ENCODE measurements around the gene ALPK3.

Gene ALPK3

DNA sequence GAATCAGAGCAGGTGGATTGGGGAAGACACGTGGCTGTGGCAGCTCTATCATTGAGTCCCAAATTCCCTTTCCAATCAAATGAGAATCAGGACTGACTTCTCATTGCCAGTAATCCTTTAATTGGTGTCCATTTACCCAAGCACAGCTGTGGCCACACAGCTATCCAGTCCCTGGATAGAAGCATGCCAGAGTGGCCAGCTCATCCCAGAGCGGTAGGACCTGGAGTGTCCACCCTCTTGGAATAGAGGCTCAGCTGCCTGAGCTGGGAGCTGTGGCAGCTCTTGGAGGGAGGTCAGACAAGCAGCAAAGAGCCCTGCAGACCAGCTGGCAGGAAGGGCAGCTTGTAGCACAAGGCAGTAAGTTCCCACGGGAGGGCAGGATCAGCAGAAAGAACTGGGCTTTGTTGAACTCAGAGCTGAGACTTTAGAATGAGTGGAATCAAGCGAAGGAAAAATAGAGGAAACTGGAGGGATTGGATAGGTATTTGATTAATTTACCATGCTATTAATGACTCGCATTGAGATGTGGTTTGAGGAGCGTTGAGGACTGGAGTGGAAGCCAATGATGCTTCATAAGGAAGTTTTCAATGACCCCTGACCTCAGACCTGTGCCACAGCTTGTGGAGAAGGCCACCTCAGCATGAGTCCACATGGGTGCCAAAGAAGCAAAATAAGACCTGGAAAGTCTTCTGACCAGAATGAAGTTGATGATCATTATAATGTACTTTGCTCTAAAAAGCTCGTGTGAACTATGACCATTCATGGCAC, 6.9 kb upstream of the ALPK3 start:
- no peak for DNase-seq (ENCODE audit: low spot score)
- H3K9me3 Mint-ChIP-seq: no peaks in the 10 kb centered on the region
- peaks cover 2% of the 10 kb centered on the region for H3K4me1 Mint-ChIP-seq (ENCODE audit: low read depth)
- peaks cover 16% of the 10 kb centered on the region for H3K36me3 Mint-ChIP-seq (ENCODE audit: low read depth)
- no peaks in the 10 kb centered on the region for H3K27me3 Mint-ChIP-seq (ENCODE audit: low read depth)
- H3K4me3 Mint-ChIP-seq: no peak overlapping the region
- H3K27ac Mint-ChIP-seq: no peak overlapping the region

DNA sequence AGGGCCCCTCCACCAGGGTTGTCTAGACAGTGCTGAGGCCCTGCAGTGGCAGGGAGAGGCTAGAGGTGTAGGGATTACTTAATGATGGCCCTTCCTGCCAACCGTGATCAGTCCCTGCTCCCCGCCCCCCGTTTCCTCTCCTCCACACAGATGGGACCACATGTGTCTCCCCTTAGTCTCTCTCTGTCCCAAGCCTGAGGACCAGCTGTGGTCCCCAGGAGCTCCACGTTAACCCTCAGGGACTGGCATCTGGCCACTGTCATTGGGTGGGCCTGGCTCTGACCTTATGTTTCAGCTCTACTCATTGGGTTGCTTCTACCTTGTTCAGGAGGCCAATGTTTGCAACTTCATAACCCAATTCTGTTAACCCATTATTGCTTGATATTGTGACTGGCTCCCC, 6.0 kb upstream of the ALPK3 start:
- H3K27ac Mint-ChIP-seq: no peak overlapping the region
- DNase-seq (ENCODE audit: low spot score): no peak
- peaks cover 2% of the 10 kb centered on the region for H3K4me1 Mint-ChIP-seq (ENCODE audit: low read depth)
- H3K36me3 Mint-ChIP-seq (ENCODE audit: low read depth): peaks cover 12% of the 10 kb centered on the region
- no peak overlapping the region for H3K4me3 Mint-ChIP-seq
- H3K27me3 Mint-ChIP-seq (ENCODE audit: low read depth): peaks cover 4% of the 10 kb centered on the region
- no peaks in the 10 kb centered on the region for H3K9me3 Mint-ChIP-seq

DNA sequence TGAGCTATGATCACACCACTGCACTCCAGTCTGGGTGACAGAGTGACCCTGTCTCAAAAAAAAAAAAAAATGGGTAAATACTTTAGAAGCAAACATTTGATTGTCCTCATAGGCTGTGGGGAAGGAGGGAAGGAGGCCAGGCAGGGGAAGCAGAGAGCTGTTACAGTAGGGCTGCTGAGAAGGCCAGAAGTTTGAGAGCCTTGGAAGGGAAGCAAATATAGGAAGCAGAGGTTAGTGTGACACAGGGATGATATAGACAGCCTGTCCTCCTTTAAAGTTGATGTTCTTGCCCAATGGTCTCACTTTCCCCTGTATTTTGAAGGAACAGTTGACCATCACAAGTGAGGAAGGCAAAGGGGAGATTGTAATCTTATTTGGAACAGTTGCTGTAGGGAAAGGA, 5.3 kb upstream of the ALPK3 start:
- Mint-ChIP-seq H3K4me3 (no peak overlapping the region), H3K4me1 (ENCODE audit: low read depth) (no peaks in the 10 kb centered on the region), H3K27me3 (ENCODE audit: low read depth) (peaks cover 4% of the 10 kb centered on the region), H3K27ac (no peak overlapping the region), H3K36me3 (ENCODE audit: low read depth) (peaks cover 10% of the 10 kb centered on the region), H3K9me3 (no peaks in the 10 kb centered on the region)
- no peak for DNase-seq (ENCODE audit: low spot score)

DNA sequence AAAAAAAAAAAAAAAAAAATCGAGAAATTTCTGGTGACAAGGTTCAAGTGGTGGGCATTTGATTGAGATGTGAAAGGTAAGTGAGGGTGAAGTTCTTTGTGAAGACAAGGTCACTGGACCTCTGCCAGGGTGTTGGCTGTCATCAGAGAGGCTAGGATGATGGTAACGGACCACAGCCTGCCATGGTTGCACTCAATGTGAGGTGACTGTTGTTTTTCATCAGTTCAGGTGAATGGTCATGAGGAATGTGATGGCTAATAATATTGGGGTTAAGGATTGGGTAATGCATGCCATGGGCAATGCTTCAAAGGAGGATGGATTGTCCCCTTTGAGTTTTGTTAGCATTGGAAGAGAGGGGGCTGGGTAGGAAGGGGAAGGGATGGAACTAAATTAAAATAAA, 4.3 kb upstream of the ALPK3 start:
- peaks cover 4% of the 10 kb centered on the region for H3K27me3 Mint-ChIP-seq (ENCODE audit: low read depth)
- H3K4me1 Mint-ChIP-seq (ENCODE audit: low read depth): no peaks in the 10 kb centered on the region
- no peak overlapping the region for H3K27ac Mint-ChIP-seq
- no peak for DNase-seq (ENCODE audit: low spot score)
- peaks cover 7% of the 10 kb centered on the region for H3K36me3 Mint-ChIP-seq (ENCODE audit: low read depth)
- H3K9me3 Mint-ChIP-seq: no peaks in the 10 kb centered on the region
- H3K4me3 Mint-ChIP-seq: no peak overlapping the region

DNA sequence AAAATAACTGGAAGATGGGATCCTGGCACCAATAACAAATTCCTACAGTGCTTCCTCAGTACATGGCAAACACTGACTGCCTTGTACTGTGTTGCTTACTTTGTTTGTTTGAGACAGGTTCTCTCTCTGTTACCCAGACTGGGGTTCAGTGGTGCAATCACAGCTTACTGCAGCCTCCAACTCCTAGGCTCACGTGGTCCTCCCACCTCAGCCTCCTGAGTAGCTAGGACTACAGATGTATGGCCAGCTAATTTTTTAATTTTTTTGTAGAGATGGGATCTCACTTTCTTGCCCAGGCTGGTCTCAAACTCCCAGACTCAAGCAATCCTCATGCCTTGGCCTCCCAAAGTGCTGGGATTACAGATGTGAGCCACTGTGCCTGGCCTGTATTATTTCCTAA, 3.7 kb upstream of the ALPK3 start:
- DNase-seq (ENCODE audit: low spot score): no peak
- H3K9me3 Mint-ChIP-seq: no peaks in the 10 kb centered on the region
- H3K4me3 Mint-ChIP-seq: no peak overlapping the region
- peaks cover 3% of the 10 kb centered on the region for H3K4me1 Mint-ChIP-seq (ENCODE audit: low read depth)
- H3K27me3 Mint-ChIP-seq (ENCODE audit: low read depth): peaks cover 6% of the 10 kb centered on the region
- no peak overlapping the region for H3K27ac Mint-ChIP-seq
- peaks cover 7% of the 10 kb centered on the region for H3K36me3 Mint-ChIP-seq (ENCODE audit: low read depth)

DNA sequence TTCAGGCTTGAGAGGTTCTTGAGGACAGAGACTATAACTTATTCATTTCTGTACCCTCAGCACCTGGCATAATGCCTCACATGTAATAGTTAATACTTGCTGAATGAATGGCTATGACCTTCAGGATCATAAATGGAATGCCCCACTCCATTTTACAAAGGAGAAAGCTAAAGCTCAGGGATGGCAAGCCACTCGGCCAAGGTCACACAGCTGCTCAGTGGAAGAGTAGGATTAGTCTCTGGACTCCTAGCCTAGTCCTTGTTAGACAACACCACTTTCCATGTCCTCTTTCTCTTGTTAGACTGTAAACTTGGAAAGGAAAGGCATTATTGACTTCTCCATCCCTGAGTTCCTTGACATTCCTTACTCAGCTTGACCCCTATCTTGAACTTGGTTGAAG, 3.2 kb upstream of the ALPK3 start:
- H3K27ac Mint-ChIP-seq: no peak overlapping the region
- H3K36me3 Mint-ChIP-seq (ENCODE audit: low read depth): peaks cover 5% of the 10 kb centered on the region
- no peak overlapping the region for H3K4me3 Mint-ChIP-seq
- peaks cover 6% of the 10 kb centered on the region for H3K27me3 Mint-ChIP-seq (ENCODE audit: low read depth)
- peaks cover 3% of the 10 kb centered on the region for H3K4me1 Mint-ChIP-seq (ENCODE audit: low read depth)
- H3K9me3 Mint-ChIP-seq: no peaks in the 10 kb centered on the region
- no peak for DNase-seq (ENCODE audit: low spot score)

DNA sequence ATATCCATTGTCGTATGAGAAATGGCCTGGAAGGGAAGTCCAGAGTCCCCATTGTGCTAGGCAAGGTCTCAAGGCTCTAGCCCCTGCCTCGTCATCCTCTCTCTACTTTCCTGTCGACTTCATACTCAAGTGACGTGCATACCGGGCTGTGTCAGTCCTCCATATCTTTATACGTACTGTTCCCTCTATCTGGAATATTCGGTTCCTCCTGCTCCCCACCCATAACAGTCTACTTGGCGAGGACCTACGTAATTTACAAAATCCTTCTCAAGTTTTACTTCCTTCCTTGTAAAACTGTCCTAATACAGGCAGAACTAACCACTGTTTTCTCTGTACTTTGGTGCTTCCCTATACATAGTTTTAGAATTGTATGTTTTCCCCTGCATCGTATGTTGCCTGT, 2.2 kb upstream of the ALPK3 start:
- H3K4me3 Mint-ChIP-seq: no peak overlapping the region
- H3K27me3 Mint-ChIP-seq (ENCODE audit: low read depth): peaks cover 6% of the 10 kb centered on the region
- H3K4me1 Mint-ChIP-seq (ENCODE audit: low read depth): peaks cover 3% of the 10 kb centered on the region
- no peaks in the 10 kb centered on the region for H3K9me3 Mint-ChIP-seq
- H3K27ac Mint-ChIP-seq: no peak overlapping the region
- peaks cover 3% of the 10 kb centered on the region for H3K36me3 Mint-ChIP-seq (ENCODE audit: low read depth)
- DNase-seq (ENCODE audit: low spot score): no peak

DNA sequence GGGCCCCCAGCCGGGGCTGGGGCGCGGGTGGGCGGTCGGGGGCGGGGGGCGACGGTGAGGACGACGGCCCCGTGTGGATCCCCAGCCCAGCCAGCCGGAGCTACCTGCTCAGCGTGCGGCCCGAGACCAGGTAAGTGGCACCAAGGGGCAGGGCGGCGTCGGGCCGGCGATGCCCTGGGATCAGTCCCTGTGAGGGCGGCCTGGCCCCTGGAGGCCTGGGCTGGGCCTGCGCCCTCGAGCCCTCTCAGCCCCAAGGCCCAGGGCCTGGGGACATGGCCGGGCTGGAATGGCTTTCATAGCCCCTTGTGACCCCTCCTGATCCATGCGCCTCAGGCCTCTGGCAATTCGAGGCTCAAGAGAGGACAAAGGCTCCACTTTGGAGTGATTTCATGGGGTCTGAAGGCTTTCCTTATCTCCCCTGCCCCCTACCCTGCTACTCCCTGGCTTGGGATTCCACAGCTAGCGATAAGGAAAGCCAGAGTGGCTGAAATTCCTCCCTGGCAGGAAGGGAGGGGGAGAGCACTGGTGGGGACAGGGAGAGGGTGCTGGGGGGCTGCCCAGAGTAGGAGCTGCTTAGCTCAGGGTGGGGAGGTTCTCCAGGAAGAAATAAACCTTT, 418 bp downstream of the ALPK3 start:
- H3K27ac Mint-ChIP-seq: no peak overlapping the region
- H3K4me3 Mint-ChIP-seq: no peak overlapping the region
- peaks cover 6% of the 10 kb centered on the region for H3K27me3 Mint-ChIP-seq (ENCODE audit: low read depth)
- H3K36me3 Mint-ChIP-seq (ENCODE audit: low read depth): peaks cover 3% of the 10 kb centered on the region
- peaks cover 3% of the 10 kb centered on the region for H3K4me1 Mint-ChIP-seq (ENCODE audit: low read depth)
- no peaks in the 10 kb centered on the region for H3K9me3 Mint-ChIP-seq
- no peak for DNase-seq (ENCODE audit: low spot score)

DNA sequence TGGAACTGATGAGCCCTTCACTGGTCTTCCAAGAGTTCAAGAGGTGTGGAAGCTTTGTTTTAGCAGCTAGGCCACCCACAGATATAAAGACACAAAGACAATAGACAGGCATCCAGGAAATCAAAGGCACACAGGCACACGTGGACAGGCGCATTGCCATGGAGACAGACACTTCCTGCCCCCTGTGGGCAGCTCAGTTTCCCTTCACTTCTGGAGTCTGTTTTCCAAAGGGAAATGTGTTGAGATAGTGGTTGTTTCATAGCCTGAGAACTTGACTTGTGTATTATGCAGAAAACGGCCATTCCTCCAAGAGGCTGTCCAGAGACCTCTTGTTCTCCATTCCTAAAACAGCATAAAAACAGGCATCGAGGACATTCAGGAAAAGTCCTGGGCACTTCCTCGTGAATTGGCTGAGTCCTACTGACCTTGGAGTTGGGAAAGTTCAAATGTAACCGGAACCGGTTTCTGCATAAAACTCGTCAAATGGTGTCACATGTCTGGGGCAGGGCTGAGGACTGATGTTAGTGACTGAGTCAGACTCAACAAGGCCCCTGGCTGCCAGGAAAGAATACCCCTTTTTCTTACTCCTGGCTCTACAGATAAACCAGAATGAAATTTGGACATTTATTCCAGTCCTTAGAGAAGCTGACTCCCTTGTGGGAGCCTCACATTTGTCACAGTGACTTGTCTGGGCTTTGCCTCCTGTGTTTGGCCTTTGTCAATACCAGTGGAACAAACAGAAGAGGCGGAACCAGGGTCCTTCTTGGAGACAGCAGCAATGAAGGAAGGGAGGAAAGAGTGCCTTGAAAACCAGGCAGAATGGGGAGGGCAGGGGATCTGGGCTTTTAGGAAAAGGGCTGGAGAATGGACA, 1.3 kb downstream of the ALPK3 start:
- peaks cover 3% of the 10 kb centered on the region for H3K4me1 Mint-ChIP-seq (ENCODE audit: low read depth)

DNA sequence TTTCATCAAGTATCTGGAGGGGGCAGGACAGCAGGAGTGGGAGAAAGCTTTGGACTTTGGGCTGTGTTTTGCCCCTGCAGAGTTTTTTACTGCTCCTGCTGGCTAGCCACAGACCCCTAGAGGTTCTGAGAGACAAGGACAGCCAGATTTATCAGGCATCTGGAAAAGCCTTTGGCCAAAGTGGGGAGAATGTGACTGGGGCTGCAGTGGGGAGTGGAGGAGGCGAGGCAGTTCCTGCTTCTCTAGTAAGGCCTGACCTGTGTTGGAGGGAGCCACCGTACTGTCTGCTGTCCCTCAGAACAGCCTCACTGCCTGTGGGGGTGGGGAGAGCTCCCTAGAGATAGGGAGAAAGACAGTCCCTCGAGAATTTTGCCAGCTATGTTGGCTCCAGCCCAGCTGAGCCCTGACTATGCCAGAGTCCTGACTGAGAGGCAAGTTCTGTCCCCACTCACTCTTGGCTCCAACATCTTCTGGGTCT, 2.2 kb downstream of the ALPK3 start:
- peaks cover 6% of the 10 kb centered on the region for H3K27me3 Mint-ChIP-seq (ENCODE audit: low read depth)

More for the DNA sequence above, 1.3 kb downstream of the ALPK3 start:
- DNase-seq (ENCODE audit: low spot score): no peak
- Mint-ChIP-seq H3K4me3 (no peak overlapping the region), H3K9me3 (no peaks in the 10 kb centered on the region), H3K36me3 (ENCODE audit: low read depth) (no peaks in the 10 kb centered on the region), H3K27ac (no peak overlapping the region), H3K27me3 (ENCODE audit: low read depth) (peaks cover 6% of the 10 kb centered on the region)

DNA sequence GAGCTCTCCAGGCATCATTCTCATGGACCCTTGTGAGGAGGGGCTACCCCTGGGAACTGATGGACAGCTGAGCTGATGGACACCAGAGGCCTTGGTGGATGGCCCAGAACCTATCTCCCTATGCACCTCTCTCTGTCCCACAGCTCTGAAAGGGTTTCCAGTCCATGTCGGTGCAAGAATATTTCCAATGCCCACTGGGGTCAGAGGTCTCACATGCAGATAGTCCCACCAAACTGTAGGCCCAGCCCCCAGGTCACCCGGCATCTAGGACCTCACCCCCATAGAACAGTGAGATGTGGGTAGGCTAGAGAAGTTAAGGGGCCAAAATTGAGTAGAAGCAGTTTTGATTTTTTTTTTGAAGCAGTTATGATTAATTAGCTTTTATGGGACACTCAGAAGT, 2.6 kb downstream of the ALPK3 start:
- H3K27me3 Mint-ChIP-seq (ENCODE audit: low read depth): peaks cover 6% of the 10 kb centered on the region
- peaks cover 3% of the 10 kb centered on the region for H3K4me1 Mint-ChIP-seq (ENCODE audit: low read depth)
- no peaks in the 10 kb centered on the region for H3K9me3 Mint-ChIP-seq
- H3K36me3 Mint-ChIP-seq (ENCODE audit: low read depth): no peaks in the 10 kb centered on the region
- no peak overlapping the region for H3K4me3 Mint-ChIP-seq
- no peak for DNase-seq (ENCODE audit: low spot score)
- no peak overlapping the region for H3K27ac Mint-ChIP-seq

More for the DNA sequence above, 2.2 kb downstream of the ALPK3 start:
- Mint-ChIP-seq H3K36me3 (ENCODE audit: low read depth) (no peaks in the 10 kb centered on the region), H3K4me1 (ENCODE audit: low read depth) (peaks cover 3% of the 10 kb centered on the region), H3K4me3 (no peak overlapping the region), H3K27ac (no peak overlapping the region), H3K9me3 (no peaks in the 10 kb centered on the region)
- DNase-seq (ENCODE audit: low spot score): no peak

DNA sequence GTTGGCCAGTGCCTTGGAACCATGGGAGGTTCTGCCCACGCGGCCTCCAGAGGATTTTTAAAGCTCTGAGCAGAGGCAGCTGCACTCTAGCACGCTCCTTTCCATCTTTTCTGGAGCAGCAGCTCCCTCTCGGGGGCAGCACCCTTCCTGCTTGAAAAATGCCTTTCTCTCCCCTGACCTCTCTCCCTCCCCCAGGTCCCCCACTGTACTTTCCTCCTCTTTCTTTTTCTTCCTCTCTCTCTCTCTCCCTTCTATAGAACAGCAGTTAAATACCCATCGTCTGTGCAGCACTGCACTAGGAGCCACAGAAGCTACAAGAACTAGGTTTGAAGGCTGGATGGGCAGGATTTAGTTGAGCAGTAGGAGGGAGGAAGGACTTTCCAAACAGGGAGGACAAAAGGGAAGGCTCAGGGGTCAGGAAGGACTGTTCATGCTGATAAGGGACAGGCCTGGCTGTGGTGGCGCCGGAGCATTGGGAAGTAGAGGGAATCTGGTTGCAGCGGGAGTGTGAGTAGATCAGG, 4.4 kb downstream of the ALPK3 start:
- H3K9me3 Mint-ChIP-seq: no peaks in the 10 kb centered on the region
- no peak overlapping the region for H3K4me3 Mint-ChIP-seq
- no peak for DNase-seq (ENCODE audit: low spot score)
- no peak overlapping the region for H3K27ac Mint-ChIP-seq
- peaks cover 3% of the 10 kb centered on the region for H3K4me1 Mint-ChIP-seq (ENCODE audit: low read depth)
- H3K36me3 Mint-ChIP-seq (ENCODE audit: low read depth): no peaks in the 10 kb centered on the region
- peaks cover 2% of the 10 kb centered on the region for H3K27me3 Mint-ChIP-seq (ENCODE audit: low read depth)

DNA sequence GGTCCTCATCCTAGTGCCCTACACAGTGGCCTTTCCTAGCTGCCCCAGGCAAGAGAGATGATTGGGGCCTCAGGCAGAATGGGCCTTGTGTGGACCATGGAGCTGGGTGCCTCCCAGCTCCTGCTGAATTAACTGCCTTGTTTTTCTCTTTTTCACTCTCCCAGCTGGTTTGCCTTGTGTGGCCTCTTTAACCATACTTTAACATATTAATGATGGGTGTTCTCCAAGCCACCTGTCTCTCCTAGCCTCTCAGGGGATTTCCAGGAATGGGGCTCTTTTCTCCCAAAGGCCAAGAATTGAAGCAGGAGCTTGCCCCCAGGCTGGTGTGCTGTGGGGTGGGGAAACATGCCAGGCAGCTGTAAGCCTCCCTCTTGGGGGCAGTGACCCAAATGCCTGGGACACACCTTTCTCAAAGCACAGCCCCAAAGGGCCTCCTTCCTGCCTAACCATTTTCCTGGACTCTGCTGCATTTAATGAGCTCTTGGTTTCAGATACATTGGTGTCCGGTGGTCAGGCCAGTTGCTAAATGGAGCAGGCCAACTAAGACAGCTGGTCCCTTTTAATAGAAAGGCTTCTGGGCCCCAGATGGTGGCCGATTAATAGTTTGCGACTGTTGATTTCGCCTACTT, 5.6 kb downstream of the ALPK3 start:
- Mint-ChIP-seq H3K4me1 (ENCODE audit: low read depth) (peaks cover 3% of the 10 kb centered on the region), H3K4me3 (no peak overlapping the region)

More for the DNA sequence above, 5.6 kb downstream of the ALPK3 start:
- H3K36me3 Mint-ChIP-seq (ENCODE audit: low read depth): no peaks in the 10 kb centered on the region
- H3K27me3 Mint-ChIP-seq (ENCODE audit: low read depth): peaks cover 2% of the 10 kb centered on the region
- no peak for DNase-seq (ENCODE audit: low spot score)
- H3K9me3 Mint-ChIP-seq: no peaks in the 10 kb centered on the region
- H3K27ac Mint-ChIP-seq: no peak overlapping the region
